Fibroblast of lung (primary cell): ENCODE measurements around the gene CDK4.

Source experiments
- CTCF ChIP-seq, 2 donors: IDR thresholded peaks in 1 of 2; conservative IDR thresholded peaks in 1 of 2; 1 replicate in 1 of 2; 2 replicates in 1 of 2; pipeline ENCODE4 v1.5.1; 2011 to 2012; ENCODE audit warnings: low read length in 2 of 2, control low read depth in 1 of 2, inconsistent platforms in 1 of 2, low read depth in 1 of 2, mild to moderate bottlenecking in 1 of 2
- EZH2 ChIP-seq: IDR thresholded peaks from 2 replicates; pipeline ENCODE4 v1.5.1; 2012; ENCODE audit warnings: low read length, control low read depth, mild to moderate bottlenecking; ENCODE audit errors: missing control alignments

GRCh38 chr12:57795354-57795753, 43.2 kb upstream of the CDK4 start:
- no peak for TF ChIP-seq CTCF (conservative IDR thresholded peaks at IDR 0.05 in 1 of 2, IDR thresholded peaks at IDR 0.05 in 1 of 2; ENCODE audit: low read depth in 1 of 2, low read length in 2 of 2)
- no peak for TF ChIP-seq EZH2
